GM10847 (cell line): ENCODE results near the gene CEP164.

Experiments
- POLR2A ChIP-seq: IDR thresholded peaks from 2 replicates; pipeline ENCODE4 v1.6.1; 2011; ENCODE audit not compliant: insufficient read length; ENCODE audit errors: extremely low read depth

The CEP164 gene

DNA sequence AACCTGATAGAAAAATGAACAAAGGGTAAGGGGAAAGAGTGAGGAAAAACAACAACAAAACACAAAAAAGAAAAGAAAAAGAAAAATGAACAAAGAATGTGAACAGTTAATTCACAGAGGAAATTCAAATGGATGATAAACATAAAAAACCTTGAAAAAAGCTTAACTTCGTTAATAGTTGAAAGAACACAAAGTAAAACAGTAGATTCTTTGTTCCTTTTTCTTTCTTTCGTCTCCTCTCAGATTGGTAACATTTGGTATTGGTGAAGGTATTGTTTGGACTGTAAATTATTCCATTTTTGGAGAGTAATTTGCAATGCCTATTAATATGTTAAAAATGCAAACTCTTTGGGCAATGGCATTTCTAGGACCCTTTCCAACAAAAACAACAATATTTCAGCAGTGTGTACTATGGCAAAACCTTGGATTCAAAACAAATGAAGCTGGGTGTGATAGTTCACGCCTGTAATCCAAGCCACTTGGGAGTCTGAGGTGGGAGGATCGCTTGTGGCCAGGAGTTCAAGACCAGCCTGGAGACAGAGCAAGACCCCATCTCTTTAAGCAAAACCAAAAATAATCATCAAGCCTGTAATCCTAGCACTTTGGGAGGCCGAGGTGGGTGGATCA, 8.3 kb upstream of the CEP164 start:
- no peak for TF ChIP-seq POLR2A

DNA sequence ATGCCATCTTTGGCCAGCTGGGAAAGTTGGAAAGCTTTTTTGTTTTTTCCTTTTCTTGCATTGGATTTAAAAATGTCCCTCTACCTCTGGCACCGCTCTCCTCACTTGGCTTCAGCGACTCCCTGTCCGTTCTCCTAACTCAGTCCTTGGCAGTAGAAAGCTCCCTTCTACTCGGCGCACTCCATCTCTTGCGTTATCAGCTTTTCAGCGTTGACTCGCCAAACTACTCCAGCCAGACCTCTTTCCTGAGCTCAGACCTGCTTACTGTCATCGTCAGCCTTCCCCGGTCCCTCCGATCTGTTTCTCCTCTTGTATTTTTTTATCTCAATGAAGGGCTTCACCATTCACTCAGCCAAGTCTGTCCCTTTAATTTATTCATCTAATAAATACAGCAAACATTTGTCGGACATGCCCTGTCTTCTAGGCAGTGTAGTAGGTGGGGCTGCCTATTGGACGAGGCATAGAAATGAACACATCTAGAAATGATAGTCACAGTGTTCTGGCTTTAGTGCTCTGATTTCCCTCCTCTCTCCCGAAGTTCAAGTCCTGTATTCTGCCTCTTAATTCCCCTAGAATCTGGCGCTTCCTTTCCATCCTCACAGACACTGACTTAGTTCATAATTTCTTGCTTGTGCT, 839 bp downstream of the CEP164 start:
- TF ChIP-seq POLR2A = no peak

DNA sequence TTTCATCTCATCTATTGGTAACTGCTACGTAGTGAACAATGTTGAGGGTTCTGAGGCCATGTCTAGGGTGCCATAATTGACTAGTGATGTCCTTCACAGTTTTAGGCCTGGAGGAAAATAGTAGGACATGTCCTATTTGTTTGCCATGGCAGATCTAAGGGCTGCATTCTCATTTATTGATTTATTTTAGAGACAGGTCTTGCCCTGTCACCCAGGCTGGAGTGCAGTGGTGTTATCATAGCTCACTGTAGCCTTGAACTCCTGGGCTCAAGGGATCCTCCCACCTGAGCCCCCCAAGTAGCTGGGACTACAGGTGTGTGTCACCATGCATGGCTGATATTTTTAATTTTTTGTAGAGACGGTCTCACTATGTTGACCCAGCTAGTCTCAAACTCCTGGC, 5.2 kb downstream of the CEP164 start:
- TF ChIP-seq POLR2A = no peak

DNA sequence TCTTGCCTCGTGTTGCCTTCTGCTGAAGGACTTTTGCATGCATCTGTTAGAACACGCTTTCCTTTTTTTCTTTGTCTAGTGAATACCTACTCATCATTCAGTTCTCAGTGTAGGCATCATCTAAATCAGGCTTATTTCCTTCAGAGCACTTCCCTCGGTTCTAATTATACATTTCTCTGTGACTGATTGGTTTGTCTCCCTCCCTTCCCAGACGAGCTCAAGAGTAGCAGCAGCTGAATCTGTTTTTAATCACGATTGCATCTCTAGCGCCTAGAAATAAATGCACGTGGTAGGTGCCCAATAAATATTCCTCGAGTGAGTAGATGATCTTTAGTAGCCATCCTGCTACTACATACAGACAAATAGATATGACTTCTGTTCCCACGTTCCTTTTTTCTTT, 6.3 kb downstream of the CEP164 start:
- no peak for TF ChIP-seq POLR2A

DNA sequence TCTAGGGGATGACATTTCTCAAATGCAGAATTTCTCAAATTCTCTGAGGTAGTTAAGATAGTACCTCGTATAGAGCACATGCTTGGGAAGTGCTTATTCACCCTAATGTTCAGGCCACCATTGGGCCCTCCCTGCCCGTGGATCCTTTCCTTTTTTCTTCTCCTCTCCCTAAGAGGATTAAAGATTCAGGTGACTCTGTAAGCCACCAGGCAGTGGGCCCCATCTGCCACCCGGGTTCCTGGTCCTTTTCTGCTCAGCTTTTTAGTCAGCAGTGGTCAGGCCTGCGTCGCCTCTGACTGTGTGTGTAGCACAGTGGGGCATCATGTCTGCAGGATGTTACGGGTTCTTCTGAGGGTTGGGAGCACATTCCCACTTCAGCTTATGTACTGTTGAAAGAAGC, 7.2 kb downstream of the CEP164 start:
- no peak for TF ChIP-seq POLR2A

DNA sequence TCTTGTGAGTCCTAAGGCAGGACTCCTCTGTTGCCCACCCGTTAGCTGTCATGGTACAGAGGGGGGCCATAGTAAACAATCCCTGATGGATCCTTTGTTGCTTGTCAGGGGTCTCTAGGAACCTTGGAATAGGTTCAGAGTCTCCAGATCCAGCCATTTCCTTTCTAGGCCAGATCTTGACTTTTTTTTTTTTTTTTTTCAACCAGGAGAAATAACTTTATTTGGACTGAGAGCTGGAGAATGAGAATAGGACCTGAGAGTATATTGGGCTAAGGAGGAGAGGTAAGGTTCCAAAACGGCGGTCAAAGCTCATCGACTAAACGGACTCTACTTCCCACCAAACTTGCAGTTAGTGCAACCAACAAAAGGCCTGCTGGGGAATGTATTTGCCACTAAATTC, 7.7 kb downstream of the CEP164 start:
- TF ChIP-seq POLR2A = no peak

DNA sequence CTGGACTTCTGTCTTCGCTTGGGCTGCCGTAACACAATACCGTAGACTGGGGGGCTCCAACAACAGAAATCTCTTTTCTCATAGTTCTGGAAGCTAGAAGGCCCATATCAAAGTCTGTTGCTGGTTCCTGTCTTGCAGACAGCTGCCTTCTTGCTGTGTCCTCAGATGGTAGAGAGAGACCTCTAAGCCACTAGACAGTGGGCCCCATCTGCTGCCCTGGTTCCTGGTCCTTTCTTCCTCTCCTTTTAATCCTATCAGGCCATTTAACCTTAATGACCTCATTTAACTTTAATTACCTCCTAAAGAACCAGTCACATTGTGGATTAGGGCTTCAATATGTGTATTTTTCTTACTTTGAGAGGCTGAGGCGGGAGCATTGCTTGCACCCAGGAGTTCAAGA, 9.4 kb downstream of the CEP164 start:
- no peak for TF ChIP-seq POLR2A

DNA sequence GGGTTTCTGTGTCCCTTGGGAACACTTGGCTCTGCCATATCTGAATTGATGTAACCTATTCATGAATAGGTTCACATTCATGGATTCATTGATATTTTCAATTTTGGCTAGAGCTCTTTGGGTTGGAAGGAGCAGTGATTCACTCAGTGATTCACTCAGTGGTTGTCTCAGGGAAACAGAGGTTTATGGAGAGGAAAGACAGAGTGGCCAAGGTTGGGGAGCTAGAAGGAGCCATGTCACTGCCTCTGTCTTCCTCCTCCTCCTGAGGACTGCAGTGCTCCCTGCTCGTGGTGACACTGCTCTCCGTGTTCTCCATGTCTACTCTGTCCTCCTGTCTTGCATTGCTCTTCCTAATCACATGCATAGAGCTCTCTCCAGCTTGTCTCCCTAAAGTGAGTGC, 17.4 kb downstream of the CEP164 start:
- TF ChIP-seq POLR2A = no peak

DNA sequence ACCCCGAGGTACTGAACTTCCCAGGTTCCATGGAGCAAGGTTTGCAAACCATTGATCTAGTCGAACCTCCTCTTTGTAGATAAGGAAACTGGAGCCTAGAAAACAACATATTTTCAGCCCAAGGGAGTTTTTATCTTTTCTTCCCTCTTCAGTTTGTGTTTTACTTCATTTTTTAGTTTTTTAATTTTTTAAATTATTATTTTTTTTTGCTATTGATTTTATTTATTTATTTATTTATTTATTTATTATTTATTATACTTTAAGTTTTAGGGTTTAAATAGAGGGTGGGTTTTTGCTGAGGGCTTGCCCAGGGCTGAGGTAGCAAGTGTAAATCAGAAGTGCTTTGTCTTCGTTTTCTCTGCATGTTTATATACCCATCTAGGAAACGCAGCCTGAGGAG, 26.9 kb downstream of the CEP164 start:
- TF ChIP-seq POLR2A = no peak

DNA sequence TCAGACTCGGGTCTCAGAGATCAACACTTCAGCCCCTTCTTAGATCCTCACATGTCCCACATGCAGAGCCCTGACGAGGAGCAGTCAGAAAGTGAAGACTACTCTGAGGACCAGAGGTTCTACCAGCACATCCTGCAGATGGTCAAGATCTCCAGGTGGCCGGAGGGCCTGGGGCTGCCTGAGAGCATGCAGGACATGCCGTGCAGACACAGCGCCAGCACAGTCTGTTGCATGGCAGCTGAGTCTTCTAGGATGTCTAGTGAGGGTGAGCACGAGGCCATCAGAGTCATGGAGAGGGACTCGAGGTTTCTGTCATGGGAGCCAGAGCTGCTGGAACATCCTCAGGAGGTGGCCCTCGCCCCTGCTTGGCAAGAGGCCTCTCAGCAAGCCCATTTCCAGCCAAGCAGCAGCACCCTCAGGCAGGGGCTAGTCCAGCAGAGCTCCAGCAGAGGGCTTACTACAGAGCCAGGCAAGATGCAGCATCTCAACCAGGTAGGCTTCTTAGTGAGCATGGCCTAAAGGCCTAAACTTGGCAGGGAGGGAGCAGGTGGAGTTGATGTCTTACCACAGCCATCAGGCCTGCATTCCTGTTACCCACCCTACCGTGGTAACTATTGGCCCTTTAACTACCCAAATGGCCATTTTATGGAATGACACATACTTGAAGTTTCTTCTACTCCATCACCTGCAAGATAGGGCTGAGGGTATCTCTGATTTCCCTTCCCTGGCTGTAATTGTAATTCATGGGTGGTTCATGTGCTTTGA, 28.7 kb downstream of the CEP164 start:
- TF ChIP-seq POLR2A = no peak

DNA sequence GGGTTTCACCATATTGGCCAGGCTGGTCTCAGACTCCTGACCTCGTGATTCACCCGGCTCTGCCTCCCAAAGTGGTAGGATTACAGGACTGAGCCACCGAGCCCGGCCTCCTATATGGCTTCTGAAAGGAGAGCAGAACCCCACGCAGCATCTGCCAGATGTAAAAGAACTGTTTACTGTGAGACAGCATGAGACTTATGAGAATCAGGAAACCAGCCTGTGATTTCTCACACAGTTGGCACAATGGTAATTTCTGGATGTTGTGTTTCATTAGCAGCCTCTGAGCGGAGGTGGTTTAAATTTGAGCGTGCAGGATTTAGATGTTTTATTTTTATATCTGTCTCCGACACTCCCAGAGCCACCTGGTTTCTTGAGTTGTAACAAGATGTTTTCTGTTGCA, 33.8 kb downstream of the CEP164 start:
- TF ChIP-seq POLR2A = no peak

DNA sequence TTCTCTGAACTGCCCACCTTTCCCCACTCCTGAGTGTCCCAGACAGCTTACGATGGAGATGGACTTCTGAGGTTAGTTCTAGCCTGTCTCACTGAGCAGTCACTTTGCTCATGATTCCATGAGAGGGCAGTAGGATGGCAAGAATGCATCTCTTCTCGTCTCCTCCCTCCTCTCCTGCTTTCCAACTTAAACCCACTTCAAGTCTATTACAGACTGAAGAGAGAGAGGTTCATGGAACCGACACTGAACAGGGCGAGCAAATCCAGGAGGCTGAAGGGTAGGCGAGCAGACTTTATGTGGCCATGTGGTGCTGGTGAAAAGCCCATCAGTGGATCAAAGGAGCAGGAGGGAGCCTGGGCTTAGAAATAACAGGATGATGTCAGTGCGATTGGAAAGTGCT, 38.6 kb downstream of the CEP164 start:
- no peak for TF ChIP-seq POLR2A

DNA sequence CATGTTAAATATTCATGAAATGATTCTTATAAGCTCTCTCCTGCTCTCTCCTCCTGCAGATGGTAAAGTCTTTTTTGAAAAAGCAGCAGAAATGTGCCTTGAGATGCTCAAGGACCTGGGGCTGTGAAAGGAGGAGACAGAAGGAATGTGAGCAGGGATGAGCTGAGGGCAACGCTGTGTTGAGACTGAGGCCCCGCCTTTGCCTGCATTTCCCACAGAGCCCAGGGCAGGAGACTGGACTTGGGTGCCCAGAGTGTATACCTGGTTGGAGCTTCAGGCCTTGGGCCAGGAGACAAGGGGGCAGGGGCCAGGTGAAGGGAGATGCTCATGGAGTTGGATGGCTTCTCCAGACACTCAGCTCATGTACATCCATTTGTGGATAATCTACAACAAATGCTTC, 39.2 kb downstream of the CEP164 start:
- no peak for TF ChIP-seq POLR2A

DNA sequence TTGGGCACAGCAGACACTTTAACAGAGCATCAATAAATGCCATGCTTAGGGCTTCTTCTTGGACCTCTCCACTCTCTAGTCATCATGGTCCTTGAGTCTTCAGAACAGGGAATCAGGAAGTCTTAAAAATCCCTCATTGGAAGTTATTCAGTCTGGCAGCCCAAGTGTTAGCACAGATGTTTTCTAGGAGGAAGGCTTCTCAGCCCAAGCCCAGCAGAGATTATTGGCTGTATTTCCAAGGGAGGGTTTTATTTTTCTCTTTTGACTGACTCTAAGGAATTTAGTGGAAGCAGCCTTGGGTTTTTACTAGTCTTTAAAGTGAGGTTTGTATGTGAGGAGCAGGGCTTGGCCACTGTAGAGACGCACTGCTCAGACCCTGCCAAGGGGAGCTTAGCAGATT, 41.9 kb downstream of the CEP164 start:
- TF ChIP-seq POLR2A = no peak

DNA sequence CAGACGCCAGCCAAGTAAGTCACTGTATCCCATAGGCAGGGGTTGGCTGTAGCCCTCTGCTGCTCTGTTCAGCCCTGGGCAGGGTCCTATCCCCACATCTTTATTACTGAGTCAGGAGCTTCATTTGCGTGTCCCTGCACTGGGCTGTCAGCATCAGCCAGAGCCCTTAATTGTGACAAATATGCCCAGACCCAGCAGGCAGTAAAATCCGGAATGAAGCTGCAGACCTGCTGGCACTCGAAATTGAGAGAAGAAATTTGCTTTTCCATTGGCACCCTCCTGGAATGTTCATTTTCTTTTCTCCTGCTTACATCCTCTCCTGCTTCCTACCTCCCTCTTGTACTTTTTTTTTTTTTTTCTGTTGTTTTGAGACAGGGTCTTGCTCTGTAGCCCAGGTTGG, 43.8 kb downstream of the CEP164 start:
- TF ChIP-seq POLR2A = no peak

DNA sequence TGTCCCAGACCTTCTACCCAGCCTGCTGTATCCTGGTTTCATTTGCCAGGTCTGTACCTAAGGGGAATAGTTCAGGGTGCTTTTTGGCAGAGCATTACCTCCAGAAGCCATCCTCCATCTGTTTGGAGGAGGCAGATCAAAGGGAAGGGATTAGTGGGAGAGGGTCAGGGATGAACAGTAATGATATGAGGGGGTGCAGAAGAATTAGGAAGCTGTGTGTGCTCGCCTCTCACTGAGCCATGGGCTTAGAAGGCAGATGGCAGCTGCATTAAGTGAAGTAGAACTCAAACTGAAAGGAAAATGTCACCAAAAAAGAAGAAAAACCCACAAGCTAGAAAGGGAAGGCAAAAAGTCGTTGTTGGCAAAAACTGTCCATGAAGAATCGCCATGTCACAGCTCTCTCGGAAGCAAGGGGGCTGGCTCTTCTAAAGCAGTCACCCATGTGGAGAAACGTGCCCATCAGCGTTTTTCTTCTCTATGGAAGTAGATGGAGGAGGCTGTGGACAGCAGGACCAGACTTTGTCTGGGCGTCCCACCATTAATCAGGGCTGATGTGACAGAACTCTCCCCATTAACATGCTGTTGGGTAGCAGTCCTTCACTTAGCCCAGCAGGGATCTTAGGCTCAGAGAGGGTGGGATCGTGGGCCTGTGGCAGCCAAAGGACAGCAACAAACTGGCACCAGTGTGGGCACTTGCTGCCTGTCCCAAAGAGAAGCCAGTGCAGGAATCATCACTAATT, 46.8 kb downstream of the CEP164 start:
- no peak for TF ChIP-seq POLR2A
